Measurements from ENCODE around the gene HJURP.

DNA sequence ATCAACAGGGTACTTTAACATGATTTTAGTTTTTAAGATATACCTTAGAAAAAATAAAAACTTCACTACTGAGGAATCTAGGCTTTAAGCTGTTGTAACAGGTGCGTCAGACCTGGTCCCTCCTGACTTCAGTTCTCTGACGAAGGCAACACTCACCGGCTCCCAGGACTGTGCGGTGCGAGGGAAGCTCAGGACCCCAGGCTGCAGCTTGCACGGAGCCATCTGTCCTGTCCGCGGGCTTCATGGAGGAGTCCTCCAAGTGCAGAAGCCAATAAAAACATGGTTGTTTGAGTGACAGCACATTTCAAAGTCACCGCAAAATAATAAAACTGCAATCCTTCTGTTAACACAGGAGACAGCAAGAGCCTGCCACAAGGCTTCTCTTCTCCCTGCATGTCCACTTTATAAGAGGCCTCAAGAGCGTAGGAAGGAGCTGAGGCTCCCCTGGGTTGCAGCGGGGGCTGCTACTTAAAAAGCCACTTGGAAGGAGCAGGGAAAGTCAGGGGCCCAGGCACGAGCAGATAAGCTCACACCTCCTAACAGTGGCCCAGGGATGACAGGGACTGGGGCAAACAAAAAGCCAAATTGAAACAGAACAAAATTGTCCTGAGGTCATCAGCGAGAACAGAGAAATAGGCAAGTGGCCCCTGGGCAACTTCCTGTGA, 4.6 kb downstream of the HJURP start:
- TF ChIP-seq GABPA (IDR thresholded peaks at IDR 0.05; ENCODE audit: low read depth) (no peak), POLR2AphosphoS5 (IDR thresholded peaks at IDR 0.05; ENCODE audit: low read depth) (no peak), SPI1 (IDR thresholded peaks at IDR 0.05; ENCODE audit: borderline replicate concordance, low read depth) (no peak)
- TF ChIP-seq, protein P1, sequence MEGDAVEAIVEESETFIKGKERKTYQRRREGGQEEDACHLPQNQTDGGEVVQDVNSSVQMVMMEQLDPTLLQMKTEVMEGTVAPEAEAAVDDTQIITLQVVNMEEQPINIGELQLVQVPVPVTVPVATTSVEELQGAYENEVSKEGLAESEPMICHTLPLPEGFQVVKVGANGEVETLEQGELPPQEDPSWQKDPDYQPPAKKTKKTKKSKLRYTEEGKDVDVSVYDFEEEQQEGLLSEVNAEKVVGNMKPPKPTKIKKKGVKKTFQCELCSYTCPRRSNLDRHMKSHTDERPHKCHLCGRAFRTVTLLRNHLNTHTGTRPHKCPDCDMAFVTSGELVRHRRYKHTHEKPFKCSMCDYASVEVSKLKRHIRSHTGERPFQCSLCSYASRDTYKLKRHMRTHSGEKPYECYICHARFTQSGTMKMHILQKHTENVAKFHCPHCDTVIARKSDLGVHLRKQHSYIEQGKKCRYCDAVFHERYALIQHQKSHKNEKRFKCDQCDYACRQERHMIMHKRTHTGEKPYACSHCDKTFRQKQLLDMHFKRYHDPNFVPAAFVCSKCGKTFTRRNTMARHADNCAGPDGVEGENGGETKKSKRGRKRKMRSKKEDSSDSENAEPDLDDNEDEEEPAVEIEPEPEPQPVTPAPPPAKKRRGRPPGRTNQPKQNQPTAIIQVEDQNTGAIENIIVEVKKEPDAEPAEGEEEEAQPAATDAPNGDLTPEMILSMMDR (IDR thresholded peaks at IDR 0.05; ENCODE audit: insufficient read depth, low read length) = no peak
- TF ChIP-seq, protein P2, sequence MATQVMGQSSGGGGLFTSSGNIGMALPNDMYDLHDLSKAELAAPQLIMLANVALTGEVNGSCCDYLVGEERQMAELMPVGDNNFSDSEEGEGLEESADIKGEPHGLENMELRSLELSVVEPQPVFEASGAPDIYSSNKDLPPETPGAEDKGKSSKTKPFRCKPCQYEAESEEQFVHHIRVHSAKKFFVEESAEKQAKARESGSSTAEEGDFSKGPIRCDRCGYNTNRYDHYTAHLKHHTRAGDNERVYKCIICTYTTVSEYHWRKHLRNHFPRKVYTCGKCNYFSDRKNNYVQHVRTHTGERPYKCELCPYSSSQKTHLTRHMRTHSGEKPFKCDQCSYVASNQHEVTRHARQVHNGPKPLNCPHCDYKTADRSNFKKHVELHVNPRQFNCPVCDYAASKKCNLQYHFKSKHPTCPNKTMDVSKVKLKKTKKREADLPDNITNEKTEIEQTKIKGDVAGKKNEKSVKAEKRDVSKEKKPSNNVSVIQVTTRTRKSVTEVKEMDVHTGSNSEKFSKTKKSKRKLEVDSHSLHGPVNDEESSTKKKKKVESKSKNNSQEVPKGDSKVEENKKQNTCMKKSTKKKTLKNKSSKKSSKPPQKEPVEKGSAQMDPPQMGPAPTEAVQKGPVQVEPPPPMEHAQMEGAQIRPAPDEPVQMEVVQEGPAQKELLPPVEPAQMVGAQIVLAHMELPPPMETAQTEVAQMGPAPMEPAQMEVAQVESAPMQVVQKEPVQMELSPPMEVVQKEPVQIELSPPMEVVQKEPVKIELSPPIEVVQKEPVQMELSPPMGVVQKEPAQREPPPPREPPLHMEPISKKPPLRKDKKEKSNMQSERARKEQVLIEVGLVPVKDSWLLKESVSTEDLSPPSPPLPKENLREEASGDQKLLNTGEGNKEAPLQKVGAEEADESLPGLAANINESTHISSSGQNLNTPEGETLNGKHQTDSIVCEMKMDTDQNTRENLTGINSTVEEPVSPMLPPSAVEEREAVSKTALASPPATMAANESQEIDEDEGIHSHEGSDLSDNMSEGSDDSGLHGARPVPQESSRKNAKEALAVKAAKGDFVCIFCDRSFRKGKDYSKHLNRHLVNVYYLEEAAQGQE (IDR thresholded peaks at IDR 0.05; ENCODE audit: insufficient replicate concordance, low read depth) = no peak
